ENCODE results near the gene RBM12. TPM values are rescaled to one million over a fixed set of nuclear protein-coding genes. Genes with fewer than 3 reads are reported as not detected.

The RBM12 gene
- total and polyA plus RNA-seq, 2 of the 8 experiments (the other 6 are each of a cell fraction or from before 2014, with no cell fraction given): 187 to 214 TPM

DNA sequence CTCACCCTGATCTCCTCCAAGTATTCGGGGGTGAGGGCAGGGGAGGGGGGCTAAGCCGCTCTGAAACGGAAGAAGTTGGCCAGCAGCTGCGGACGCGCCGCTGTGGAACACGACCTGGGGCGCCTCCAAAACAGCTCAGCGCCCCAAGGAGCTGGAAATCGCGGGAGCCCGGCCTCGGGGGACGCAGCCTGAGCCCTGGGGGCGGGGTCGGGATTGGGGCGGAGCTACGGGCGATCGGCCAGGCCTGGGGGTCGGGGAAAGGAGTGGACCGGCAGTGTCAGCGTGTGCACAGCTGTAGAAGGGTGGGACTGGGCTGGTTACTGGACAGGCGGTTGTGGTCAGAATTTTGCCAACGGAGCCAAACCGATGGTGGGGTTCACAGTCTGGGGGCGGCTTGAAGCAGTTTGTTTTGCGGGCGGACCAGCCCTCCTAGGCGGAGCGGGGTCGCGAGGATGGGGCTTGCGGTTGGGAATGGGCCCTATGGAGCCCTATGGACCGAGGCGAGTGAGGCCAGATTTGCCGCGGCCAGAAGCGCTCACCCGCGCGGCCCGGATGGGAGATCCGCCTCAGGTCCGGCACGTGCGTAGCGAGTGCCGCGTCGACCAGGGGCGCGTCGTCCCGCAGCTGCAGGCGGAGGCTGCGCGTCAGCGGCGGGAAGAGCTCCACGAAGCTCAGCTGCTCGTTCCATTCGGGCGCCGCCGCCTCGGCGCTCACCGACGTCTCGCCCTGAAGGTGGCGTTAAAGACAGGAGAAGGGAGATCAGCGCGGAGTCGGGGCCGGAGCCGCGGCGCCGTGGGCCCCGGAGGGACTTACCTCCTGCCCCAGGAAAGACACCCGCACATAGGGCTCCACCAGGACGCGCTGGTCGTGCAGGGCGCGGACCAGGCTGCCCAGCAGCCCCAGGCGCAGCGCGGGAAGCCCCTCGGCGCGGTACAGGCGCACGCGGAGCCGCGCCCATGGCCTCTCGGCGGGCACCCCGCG lies 63.4 kb downstream of the RBM12 start:
- Histone ChIP-seq H2BK12ac (ENCODE audit: low read depth, low read length) (peak overlapping the region; percentile 75; the same call in 1 of the 2 replicates), H2AFZ (ENCODE audit: low read length) (peak overlapping the region; percentile 77; the same call in 1 of the 2 replicates), H3K27me3 (replicated peaks in 1 of 4; ENCODE audit: control insufficient read depth in 3 of 4, extremely low read depth in 1 of 4, insufficient read depth in 3 of 4, low read length in 3 of 4) (peaks cover 6 to 46% (median 34%) of the 10 kb centered on the region in 4 experiments), H3K36me3 (ENCODE audit: control insufficient read depth in 2 of 4, insufficient read depth in 4 of 4, low read length in 3 of 4) (no peaks in the 10 kb centered on the region), H4K91ac (replicated peaks; ENCODE audit: insufficient read length, low read length) (peak overlapping the region; percentile 51), H3K9ac (replicated peaks in 1 of 4; ENCODE audit: extremely low read depth in 1 of 4, low read depth in 3 of 4, low read length in 3 of 4) (peak overlapping the region in 2 of 4 experiments; percentile 18 to 20; a peak in 3 of 7 replicates), H2BK20ac (ENCODE audit: low read length) (no peak overlapping the region), H4K20me1 (replicated peaks in 1 of 2; ENCODE audit: control insufficient read depth in 1 of 2, insufficient read depth in 2 of 2, low read length in 2 of 2) (peaks cover 0 to 2% of the 10 kb centered on the region in 2 experiments), H2AK5ac (ENCODE audit: low read depth, low read length) (no peak overlapping the region), H4K8ac (ENCODE audit: extremely low read depth, insufficient read depth, low read length) (peak overlapping the region; percentile 86), H3K4me2 (ENCODE audit: insufficient read depth in 1 of 2, low read depth in 2 of 2, low read length in 2 of 2) (peak overlapping the region; percentile 75 to 82), H3K4me3 (ENCODE audit: extremely low read depth in 1 of 4, insufficient read depth in 2 of 4, low read depth in 3 of 4, low read length in 4 of 4) (peak overlapping the region; percentile 28 to 66 (median 46)), H2BK15ac (ENCODE audit: low read length) (peak overlapping the region; percentile 72), H3K18ac (ENCODE audit: extremely low read depth, low read length) (peak overlapping the region; percentile 83), H3K56ac (replicated peaks; ENCODE audit: insufficient read length, low read depth, low read length) (peak overlapping the region; percentile 19), H3K14ac (ENCODE audit: insufficient read length) (no peak overlapping the region), H2BK120ac (replicated peaks; ENCODE audit: low read depth, low read length) (no peak overlapping the region), H3K4me1 (replicated peaks in 1 of 4; ENCODE audit: control insufficient read depth in 3 of 4, insufficient read depth in 4 of 4, low read length in 3 of 4) (peaks cover 0 to 14% (median 7%) of the 10 kb centered on the region in 4 experiments; a peak in 4 of 7 replicates), H4K5ac (ENCODE audit: insufficient read length, low read depth, low read length) (no peak overlapping the region), H3K27ac (ENCODE audit: low read depth, low read length) (no peak overlapping the region), H3K9me3 (ENCODE audit: insufficient read depth in 2 of 2, low read depth in 1 of 2, low read length in 1 of 2) (no peaks in the 10 kb centered on the region), H3K79me1 (ENCODE audit: low read depth, low read length) (no peaks in the 10 kb centered on the region), H3K79me2 (ENCODE audit: control insufficient read depth in 1 of 2, insufficient read depth in 2 of 2, low read length in 2 of 2) (no peaks in the 10 kb centered on the region), H3K23ac (ENCODE audit: insufficient read length) (no peak overlapping the region), H2BK5ac (ENCODE audit: low read depth, low read length) (no peak overlapping the region), H3K23me2 (ENCODE audit: low read depth, low read length) (peaks cover 11% of the 10 kb centered on the region; the same call in 1 of the 2 replicates), H3K4ac (replicated peaks; ENCODE audit: insufficient read length, low read depth, low read length) (peak overlapping the region; percentile 27)
- no peak for FAIRE-seq
- ChIA-PET CTCF (ENCODE audit: partially characterized antibody) (interaction anchor here (0.8 to 8.3 kb wide), 7 partner anchors 8 to 99 kb away, joined by 3 to 121 read pairs (median 4); partner anchors contain the start of gene SPAG4), POLR2A (ENCODE audit: partially characterized antibody) (interaction anchor here (0.6 to 2.1 kb wide), 14 partner anchors 8 to 147 kb away, joined by 3 to 13 read pairs (median 4); partner anchors contain the start of genes CEP250, CPNE1, ERGIC3 and RBM12)
- peak in 1 of 2 experiments; percentile 91 for DNase-seq (ENCODE audit: low read depth in 1 of 2, low spot score in 2 of 2)
- 3% methylated on average over 43 of the region's 103 CpGs; no CpG with 5 or more reads in 1 of the 2 experiments for WGBS, 2 experiments (ENCODE audit: extremely low coverage in 1 of 2, insufficient coverage in 1 of 2, insufficient read length in 1 of 2, insufficient replicate concordance in 2 of 2, low coverage in 1 of 2, low lambda C conversion rate in 2 of 2, missing lambda C conversion rate in 1 of 2)
- no peak for TF ChIP-seq POU5F1 (IDR thresholded peaks at IDR 0.05; ENCODE audit: low read depth, low read length)
